ENCODE results near the gene ZNF750.

Gene ZNF750

GRCh38 chr17:82781894-82782274 is 57.9 kb downstream of the ZNF750 start:
- DNase-seq (ENCODE audit: low spot score): peak; percentile 90
- CTCF ChIA-PET: interaction anchor here (0.5 to 1.0 kb wide), 13 partner anchors 11 to 417 kb away, joined by 3 to 11 read pairs (median 3); no protein-coding TSS in a partner anchor
- peak; percentile 97 for TF ChIP-seq CTCF (conservative IDR thresholded peaks at IDR 0.05; ENCODE audit: low read depth)
- H3K27ac ChIP-seq: peak overlapping the region; percentile 43
- POLR2A ChIA-PET (ENCODE audit: low non-redundant PET): no interaction called here

- POLR2A ChIA-PET (ENCODE audit: low non-redundant PET): no interaction called here
- no peak for TF ChIP-seq CTCF (conservative IDR thresholded peaks at IDR 0.05; ENCODE audit: low read depth)
Measured at GRCh38 chr17:82780971-82781893, 58.6 kb downstream of the ZNF750 start.

GRCh38 chr17:82780195-82780594 is 59.6 kb downstream of the ZNF750 start:
- ChIA-PET POLR2A (ENCODE audit: low non-redundant PET) (no interaction called here), CTCF (interaction anchor here (1.1 kb wide), 1 partner anchor 134 kb away, joined by 3 read pairs; no protein-coding TSS in a partner anchor)
- no peak for TF ChIP-seq CTCF (conservative IDR thresholded peaks at IDR 0.05; ENCODE audit: low read depth)
- DNase-seq (ENCODE audit: low spot score): no peak
- H3K27ac ChIP-seq: peak overlapping the region; percentile 28

More at GRCh38 chr17:82780971-82781893, 58.6 kb downstream of the ZNF750 start:
- H3K27ac ChIP-seq: peak overlapping the region; percentile 43
- no peak for DNase-seq (ENCODE audit: low spot score)
- CTCF ChIA-PET: interaction anchor here (0.6 to 1.1 kb wide), 6 partner anchors 50 to 148 kb away, joined by 3 to 11 read pairs (median 3); no protein-coding TSS in a partner anchor

- TF ChIP-seq CTCF (conservative IDR thresholded peaks at IDR 0.05; ENCODE audit: low read depth): no peak
- POLR2A ChIA-PET (ENCODE audit: low non-redundant PET): no interaction called here
- DNase-seq (ENCODE audit: low spot score): no peak
- peak overlapping the region; percentile 28 for H3K27ac ChIP-seq
- CTCF ChIA-PET: no interaction called here
Measured at GRCh38 chr17:82779541-82779940, 60.3 kb downstream of the ZNF750 start.

Data from RWPE1 (cell line).